HG03354 (cell line): ENCODE results near the gene SEZ6L2.
"Not testable (repeated sequence)": the region's sequence is repeated elsewhere in the genome, so short reads cannot be mapped to it uniquely, and the experiment has no call there.

ENCODE experiments used
- ATAC-seq: cut with Tn5 transposase; IDR thresholded peaks from one replicate; pipeline ENCODE4 v1.9.1; 2021; ENCODE audit warnings: mild to moderate bottlenecking; ENCODE audit not compliant: unreplicated experiment, poor library complexity, severe bottlenecking

Gene SEZ6L2

GRCh38 chr16:29899516-29900101, at the start of gene SEZ6L2:
Gene SEZ6L2, minus strand, starts transcription at chr16:29899550. Its CDS starts 531 bp downstream, at chr16:29899019.
- no peak for ATAC-seq

GRCh38 chr16:29947897-29948296, 48.5 kb upstream of the SEZ6L2 start:
- no peak for ATAC-seq

- no peak for ATAC-seq
These were observed 44.8 kb upstream of the SEZ6L2 start for GRCh38 chr16:29943846-29944799.

GRCh38 chr16:29940656-29941055, 41.3 kb upstream of the SEZ6L2 start:
- ATAC-seq = no peak

GRCh38 chr16:29931750-29932149, 32.4 kb upstream of the SEZ6L2 start:
- ATAC-seq = not testable (repeated sequence)

GRCh38 chr16:29927070-29927905, 27.9 kb upstream of the SEZ6L2 start:
- no peak for ATAC-seq

GRCh38 chr16:29926711-29927052, 27.3 kb upstream of the SEZ6L2 start:
- ATAC-seq = no peak

- peak; percentile 86 for ATAC-seq
These were observed 26.7 kb upstream of the SEZ6L2 start, which contains the start of gene KCTD13 for GRCh38 chr16:29925781-29926710. Gene KCTD13, minus strand, starts transcription at chr16:29926226. Its CDS starts 193 bp downstream, at chr16:29926033.

- ATAC-seq = no peak
These were observed 25.9 kb upstream of the SEZ6L2 start for GRCh38 chr16:29925105-29925756.

GRCh38 chr16:29922986-29923501, 23.7 kb upstream of the SEZ6L2 start:
- ATAC-seq = no peak

- ATAC-seq = no peak
These were observed 23.0 kb upstream of the SEZ6L2 start for GRCh38 chr16:29922326-29922725.

- ATAC-seq = no peak
These were observed 21.7 kb upstream of the SEZ6L2 start for GRCh38 chr16:29921034-29921385.

- ATAC-seq = no peak
These were observed 21.1 kb upstream of the SEZ6L2 start for GRCh38 chr16:29920288-29921033.

GRCh38 chr16:29916979-29917378, 17.6 kb upstream of the SEZ6L2 start:
- ATAC-seq = no peak

- no peak for ATAC-seq
These were observed 16.4 kb upstream of the SEZ6L2 start for GRCh38 chr16:29915590-29916247.

- no peak for ATAC-seq
These were observed 14.2 kb upstream of the SEZ6L2 start for GRCh38 chr16:29913514-29913913.

- ATAC-seq = no peak
These were observed 12.7 kb upstream of the SEZ6L2 start for GRCh38 chr16:29912087-29912486.

GRCh38 chr16:29911676-29912010, 12.3 kb upstream of the SEZ6L2 start:
- no peak for ATAC-seq
